CD4-positive, CD25-positive, alpha-beta regulatory T cell (primary cell): Measurements from ENCODE around the gene TBK1. TPM values are rescaled to one million over a fixed set of nuclear protein-coding genes. Genes with fewer than 3 reads are reported as not detected.
A peak's percentile ranks its signal among the peaks of the same experiment; 100 is the strongest.

Experiments
- ATAC-seq, 2 donors: fragments of 150-1000 bp; cut with Tn5 transposase; one replicate each; pipeline ENCODE4 v1.10.0; 2021; ENCODE audit warnings: low read depth in 2 of 2, moderate number of reproducible peaks in 2 of 2, moderate library complexity in 1 of 2
- DNase-seq, 3 donors: peaks; one replicate each; pipeline versions ENCODE4 v3.0.0 to v3.0.0-alpha.2; 2012 to 2022; ENCODE audit warnings: mixed read lengths in 1 of 3
- H3K27ac ChIP-seq: one replicate; pipeline ENCODE4 v1.7.0; 2013; ENCODE audit warnings: mild to moderate bottlenecking, low read length; ENCODE audit not compliant: insufficient read depth, poor library complexity, severe bottlenecking
- H3K27me3 ChIP-seq: one replicate; pipeline ENCODE4 v1.7.0; 2013; ENCODE audit warnings: low read length; ENCODE audit not compliant: control insufficient read depth, insufficient read depth
- H3K36me3 ChIP-seq: one replicate; pipeline ENCODE4 v1.7.0; 2013; ENCODE audit warnings: mild to moderate bottlenecking, low read length, moderate library complexity; ENCODE audit not compliant: control insufficient read depth, insufficient read depth
- H3K4me1 ChIP-seq: 2 replicates; pipeline ENCODE4 v1.7.0; 2013; ENCODE audit warnings: mild to moderate bottlenecking, low read length; ENCODE audit not compliant: insufficient read depth, control insufficient read depth, poor library complexity, severe bottlenecking
- H3K4me3 ChIP-seq: one replicate; pipeline ENCODE4 v1.7.0; 2013; ENCODE audit warnings: low read depth, mild to moderate bottlenecking, low read length, moderate library complexity
- H3K9me3 ChIP-seq, 2 experiments: 1 replicate in 1 of 2; 2 replicates in 1 of 2; pipeline ENCODE4 v1.7.0; 2013; ENCODE audit warnings: low read length in 2 of 2, mild to moderate bottlenecking in 1 of 2, moderate library complexity in 1 of 2; ENCODE audit not compliant: control insufficient read depth in 2 of 2
- H3K27ac Mint-ChIP-seq, 3 donors: one replicate each; pipeline ENCODE4 v1.8.0; 2020 to 2022; ENCODE audit warnings: mild to moderate bottlenecking in 3 of 3, mixed read lengths in 3 of 3, moderate library complexity in 2 of 3
- H3K27me3 Mint-ChIP-seq: one replicate; pipeline ENCODE4 v1.8.0; 2022; ENCODE audit warnings: mild to moderate bottlenecking, mixed read lengths
- H3K36me3 Mint-ChIP-seq: one replicate; pipeline ENCODE4 v1.8.0; 2020; ENCODE audit warnings: mixed read lengths
- H3K4me1 Mint-ChIP-seq, 4 donors: one replicate each; pipeline ENCODE4 v1.8.0; 2020 to 2022; ENCODE audit warnings: mixed read lengths in 4 of 4, mild to moderate bottlenecking in 1 of 4
- H3K4me3 Mint-ChIP-seq, 4 donors: one replicate each; pipeline ENCODE4 v1.8.0; 2020 to 2022; ENCODE audit warnings: mild to moderate bottlenecking in 4 of 4, mixed read lengths in 4 of 4, moderate library complexity in 3 of 4
- H3K9me3 Mint-ChIP-seq, 7 donors: one replicate each; pipeline ENCODE4 v1.8.0; 2020 to 2022; ENCODE audit warnings: mixed read lengths in 7 of 7, mild to moderate bottlenecking in 3 of 7, moderate library complexity in 2 of 7
- polyA plus RNA-seq, 4 donors: library from polyadenylated mRNA; unstranded; fragments of 300-500 nt; fragmentation: Illumina TruSeq; gene quantifications; one replicate each; pipeline ENCODE4 v1.2.3, GENCODE V29; 2021
- total RNA-seq: library from RNA; stranded (reverse); gene quantifications from one replicate; pipeline ENCODE4 v1.2.3, GENCODE V29; 2022

Gene TBK1
- total and polyA plus RNA-seq, 5 donors from 2014 or later = 21.3 to 29.1 (median 23.4) TPM

DNA sequence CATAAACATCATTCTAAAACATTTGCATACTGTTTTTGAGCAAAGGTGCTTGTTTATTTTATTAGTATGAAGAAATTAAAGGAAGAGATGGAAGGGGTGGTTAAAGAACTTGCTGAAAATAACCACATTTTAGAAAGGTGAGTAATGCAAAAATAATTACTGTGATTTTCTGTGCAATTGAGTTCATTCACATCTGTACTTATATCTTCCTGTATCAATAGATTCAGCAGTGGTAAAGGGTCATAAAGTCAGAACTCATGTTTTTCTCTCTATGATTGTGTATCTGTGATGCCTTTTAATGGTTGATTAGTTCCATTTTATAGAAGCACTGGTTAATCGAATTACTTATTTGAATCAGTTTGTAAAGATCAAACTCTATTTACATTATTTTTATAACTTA lies 46.0 kb downstream of the TBK1 start:
- DNase-seq (no peak), ATAC-seq (no peak)
- Histone ChIP-seq H3K27me3 (no peaks in the 10 kb centered on the region), H3K4me3 (no peak overlapping the region), H3K27ac (no peak overlapping the region), H3K9me3 (no peaks in the 10 kb centered on the region), H3K36me3 (peaks cover 46% of the 10 kb centered on the region), H3K4me1 (peaks cover 14% of the 10 kb centered on the region)
- Mint-ChIP-seq H3K9me3 (no peaks in the 10 kb centered on the region), H3K27me3 (no peaks in the 10 kb centered on the region), H3K4me1 (peaks cover 9 to 17% (median 11%) of the 10 kb centered on the region in 4 donors), H3K36me3 (peaks cover 32% of the 10 kb centered on the region), H3K4me3 (no peak overlapping the region), H3K27ac (peak overlapping the region in 2 of 3 donors; percentile 10 to 21)

DNA sequence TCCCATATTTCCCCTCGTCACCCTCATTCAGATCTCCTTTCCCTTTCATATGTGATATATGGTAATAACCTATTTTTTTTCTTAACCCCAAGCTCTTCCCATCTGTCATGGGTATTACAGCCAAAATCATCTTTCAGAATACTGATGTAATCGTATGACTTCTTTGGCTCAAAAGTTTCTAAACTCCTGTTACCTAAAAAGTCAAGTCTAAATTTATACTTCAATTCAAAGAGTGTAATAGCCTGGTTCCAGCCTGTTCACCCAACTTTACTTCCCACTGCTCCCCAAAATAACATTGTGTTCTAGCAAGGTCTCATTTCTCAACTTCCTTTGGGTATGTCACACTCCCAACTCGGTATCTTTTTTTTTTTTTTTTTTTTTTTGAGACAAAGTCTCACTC lies 48.5 kb downstream of the TBK1 start:
- H3K9me3 ChIP-seq = no peaks in the 10 kb centered on the region
- ATAC-seq = no peak
- no peaks in the 10 kb centered on the region for H3K27me3 ChIP-seq
- peaks cover 2% of the 10 kb centered on the region for H3K4me1 ChIP-seq
- no peak for DNase-seq
- H3K27ac ChIP-seq = no peak overlapping the region
- no peak overlapping the region for H3K4me3 ChIP-seq
- H3K4me3 Mint-ChIP-seq = no peak overlapping the region
- H3K9me3 Mint-ChIP-seq = no peaks in the 10 kb centered on the region
- H3K36me3 ChIP-seq = peaks cover 43% of the 10 kb centered on the region
- H3K27ac Mint-ChIP-seq = no peak overlapping the region
- peaks cover under 1 to 2% (median 1%) of the 10 kb centered on the region in 4 donors for H3K4me1 Mint-ChIP-seq
- peaks cover 28% of the 10 kb centered on the region for H3K36me3 Mint-ChIP-seq
- H3K27me3 Mint-ChIP-seq = no peaks in the 10 kb centered on the region

GRCh38 chr12:64501486-64501885 lies 49.6 kb downstream of the TBK1 start:
- ATAC-seq = no peak

GRCh38 chr12:64506955-64507354 lies 55.0 kb downstream of the TBK1 start:
- no peak overlapping the region for H3K4me3 Mint-ChIP-seq
- no peaks in the 10 kb centered on the region for H3K36me3 ChIP-seq
- H3K27me3 Mint-ChIP-seq = no peaks in the 10 kb centered on the region
- ATAC-seq (no peak), DNase-seq (no peak)
- no peak overlapping the region for H3K4me3 ChIP-seq
- no peaks in the 10 kb centered on the region for H3K4me1 Mint-ChIP-seq
- H3K27ac ChIP-seq = no peak overlapping the region
- H3K36me3 Mint-ChIP-seq = peaks cover 3% of the 10 kb centered on the region
- H3K27ac Mint-ChIP-seq = no peak overlapping the region
- H3K9me3 ChIP-seq = no peaks in the 10 kb centered on the region
- no peaks in the 10 kb centered on the region for H3K27me3 ChIP-seq
- no peaks in the 10 kb centered on the region for H3K4me1 ChIP-seq
- no peaks in the 10 kb centered on the region for H3K9me3 Mint-ChIP-seq

More at GRCh38 chr12:64501486-64501885, 49.6 kb downstream of the TBK1 start:
- Histone ChIP-seq H3K27me3 (no peaks in the 10 kb centered on the region), H3K4me1 (no peaks in the 10 kb centered on the region), H3K4me3 (no peak overlapping the region), H3K36me3 (peaks cover 33% of the 10 kb centered on the region), H3K9me3 (no peaks in the 10 kb centered on the region), H3K27ac (no peak overlapping the region)
- H3K9me3 Mint-ChIP-seq = no peaks in the 10 kb centered on the region
- no peaks in the 10 kb centered on the region for H3K27me3 Mint-ChIP-seq
- peaks cover 28% of the 10 kb centered on the region for H3K36me3 Mint-ChIP-seq
- no peak overlapping the region for H3K4me3 Mint-ChIP-seq
- no peaks in the 10 kb centered on the region for H3K4me1 Mint-ChIP-seq
- DNase-seq = no peak
- no peak overlapping the region for H3K27ac Mint-ChIP-seq

GRCh38 chr12:64510667-64511066 lies 58.7 kb downstream of the TBK1 start:
- Mint-ChIP-seq H3K4me3 (no peak overlapping the region), H3K27me3 (peaks cover 8% of the 10 kb centered on the region), H3K27ac (no peak overlapping the region), H3K9me3 (no peaks in the 10 kb centered on the region), H3K36me3 (peaks cover 3% of the 10 kb centered on the region), H3K4me1 (no peaks in the 10 kb centered on the region)
- Histone ChIP-seq H3K4me3 (no peak overlapping the region), H3K27me3 (no peaks in the 10 kb centered on the region), H3K9me3 (no peaks in the 10 kb centered on the region), H3K36me3 (no peaks in the 10 kb centered on the region), H3K27ac (no peak overlapping the region), H3K4me1 (no peaks in the 10 kb centered on the region)
- DNase-seq (no peak), ATAC-seq (no peak)

DNA sequence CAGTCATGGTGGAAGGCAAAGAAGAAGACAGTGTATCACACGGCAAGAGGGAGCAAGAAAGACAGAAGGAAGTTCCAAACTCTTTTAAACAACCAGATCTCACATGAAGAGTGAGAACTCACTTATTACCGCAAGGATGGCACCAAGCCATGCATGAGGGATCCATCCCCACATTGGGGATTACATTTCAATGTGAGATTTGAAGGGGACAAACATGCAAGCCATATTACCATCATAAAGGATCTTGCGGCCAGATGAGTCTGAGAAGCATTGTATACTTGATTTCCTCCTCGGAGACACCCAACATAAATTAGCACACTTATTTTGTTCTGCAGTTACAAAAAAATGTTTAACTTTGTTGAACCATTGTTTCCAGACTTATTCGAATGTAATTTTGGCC lies 66.5 kb downstream of the TBK1 start:
- no peak overlapping the region for H3K4me3 Mint-ChIP-seq
- H3K27ac ChIP-seq = no peak overlapping the region
- H3K4me1 Mint-ChIP-seq = no peaks in the 10 kb centered on the region
- no peaks in the 10 kb centered on the region for H3K9me3 Mint-ChIP-seq
- no peaks in the 10 kb centered on the region for H3K36me3 Mint-ChIP-seq
- ATAC-seq (no peak), DNase-seq (no peak)
- no peak overlapping the region for H3K27ac Mint-ChIP-seq
- H3K36me3 ChIP-seq = no peaks in the 10 kb centered on the region
- H3K4me3 ChIP-seq = no peak overlapping the region
- H3K4me1 ChIP-seq = no peaks in the 10 kb centered on the region
- peaks cover 2% of the 10 kb centered on the region for H3K27me3 ChIP-seq
- H3K27me3 Mint-ChIP-seq = peaks cover 8% of the 10 kb centered on the region
- H3K9me3 ChIP-seq = no peaks in the 10 kb centered on the region

GRCh38 chr12:64521833-64522232 lies 69.9 kb downstream of the TBK1 start:
- no peaks in the 10 kb centered on the region for H3K4me1 Mint-ChIP-seq
- ATAC-seq = no peak
- H3K27me3 Mint-ChIP-seq = peaks cover 8% of the 10 kb centered on the region
- no peak overlapping the region for H3K27ac ChIP-seq
- no peak for DNase-seq
- no peaks in the 10 kb centered on the region for H3K9me3 ChIP-seq
- H3K4me1 ChIP-seq = no peaks in the 10 kb centered on the region
- no peaks in the 10 kb centered on the region for H3K36me3 ChIP-seq
- no peak overlapping the region for H3K4me3 ChIP-seq
- peaks cover 2% of the 10 kb centered on the region for H3K27me3 ChIP-seq
- H3K27ac Mint-ChIP-seq = no peak overlapping the region
- H3K36me3 Mint-ChIP-seq = peaks cover 4% of the 10 kb centered on the region
- H3K4me3 Mint-ChIP-seq = no peak overlapping the region
- peaks cover 0 to 1% (median 0%) of the 10 kb centered on the region in 7 donors for H3K9me3 Mint-ChIP-seq

DNA sequence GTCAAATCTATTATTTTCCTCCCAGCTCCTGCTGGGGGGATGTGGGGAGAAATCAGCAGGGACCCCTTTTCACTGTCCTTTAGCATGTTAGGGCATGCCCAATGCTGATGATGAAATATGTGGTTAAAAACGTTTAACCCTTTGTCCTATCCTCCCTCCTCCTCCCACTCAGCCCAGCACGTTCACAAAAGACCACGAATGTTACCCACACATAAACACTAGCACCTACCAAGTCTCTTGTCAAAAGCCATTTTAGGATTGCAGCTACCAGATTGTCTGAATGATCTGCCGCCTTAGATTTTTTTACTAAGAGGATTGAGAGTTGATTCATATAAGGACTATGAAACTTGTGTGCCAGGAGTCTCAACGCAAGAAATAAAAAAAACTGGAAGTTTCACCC lies 70.4 kb downstream of the TBK1 start:
- peaks cover 8% of the 10 kb centered on the region for H3K27me3 Mint-ChIP-seq
- H3K4me1 Mint-ChIP-seq = no peaks in the 10 kb centered on the region
- Histone ChIP-seq H3K4me1 (no peaks in the 10 kb centered on the region), H3K27me3 (peaks cover 2% of the 10 kb centered on the region), H3K36me3 (no peaks in the 10 kb centered on the region), H3K4me3 (no peak overlapping the region), H3K27ac (no peak overlapping the region), H3K9me3 (no peaks in the 10 kb centered on the region)
- H3K9me3 Mint-ChIP-seq = peaks cover 0 to 1% (median 0%) of the 10 kb centered on the region in 7 donors
- DNase-seq (no peak), ATAC-seq (no peak)
- H3K36me3 Mint-ChIP-seq = peaks cover 4% of the 10 kb centered on the region
- H3K27ac Mint-ChIP-seq = no peak overlapping the region
- no peak overlapping the region for H3K4me3 Mint-ChIP-seq
